Epithelial cell of proximal tubule (primary cell): ENCODE data around the gene P2RY14. TPM values are rescaled to one million over a fixed set of nuclear protein-coding genes. Genes with fewer than 3 reads are reported as not detected.

Experiments
- DNase-seq: peaks from one replicate; pipeline ENCODE4 v3.0.0-alpha.2; 2011; ENCODE audit warnings: low read depth
- H3K4me3 ChIP-seq: 2 replicates; pipeline ENCODE4 v1.5.1; 2011; ENCODE audit warnings: low read depth, mild to moderate bottlenecking, low read length
- CTCF ChIP-seq: conservative IDR thresholded peaks from 2 replicates; pipeline ENCODE4 v1.5.1; 2012; ENCODE audit warnings: low read depth, mild to moderate bottlenecking, low read length
- total RNA-seq: library from RNA; depleted of rRNA; stranded (reverse); fragments of >200 nt; gene quantifications from 2 replicates; pipeline ENCODE4 v1.2.3, GENCODE V29; 2015

Gene P2RY14
- total RNA-seq, 1 donor from 2014 or later: not detected

GRCh38 chr3:151210676-151211381 lies 67.5 kb downstream of the P2RY14 start:
- DNase-seq: no peak
- TF ChIP-seq CTCF: peak; percentile 34
- peak overlapping the region; percentile 41 for H3K4me3 ChIP-seq

GRCh38 chr3:151209654-151210053 lies 68.7 kb downstream of the P2RY14 start:
- TF ChIP-seq CTCF: no peak
- H3K4me3 ChIP-seq: no peak overlapping the region
- no peak for DNase-seq

GRCh38 chr3:151206201-151206600 lies 72.1 kb downstream of the P2RY14 start:
- DNase-seq: no peak

GRCh38 chr3:151205482-151205881 lies 72.9 kb downstream of the P2RY14 start:
- TF ChIP-seq CTCF: no peak

More at GRCh38 chr3:151206201-151206600, 72.1 kb downstream of the P2RY14 start:
- no peak overlapping the region for H3K4me3 ChIP-seq
- TF ChIP-seq CTCF: no peak

DNA sequence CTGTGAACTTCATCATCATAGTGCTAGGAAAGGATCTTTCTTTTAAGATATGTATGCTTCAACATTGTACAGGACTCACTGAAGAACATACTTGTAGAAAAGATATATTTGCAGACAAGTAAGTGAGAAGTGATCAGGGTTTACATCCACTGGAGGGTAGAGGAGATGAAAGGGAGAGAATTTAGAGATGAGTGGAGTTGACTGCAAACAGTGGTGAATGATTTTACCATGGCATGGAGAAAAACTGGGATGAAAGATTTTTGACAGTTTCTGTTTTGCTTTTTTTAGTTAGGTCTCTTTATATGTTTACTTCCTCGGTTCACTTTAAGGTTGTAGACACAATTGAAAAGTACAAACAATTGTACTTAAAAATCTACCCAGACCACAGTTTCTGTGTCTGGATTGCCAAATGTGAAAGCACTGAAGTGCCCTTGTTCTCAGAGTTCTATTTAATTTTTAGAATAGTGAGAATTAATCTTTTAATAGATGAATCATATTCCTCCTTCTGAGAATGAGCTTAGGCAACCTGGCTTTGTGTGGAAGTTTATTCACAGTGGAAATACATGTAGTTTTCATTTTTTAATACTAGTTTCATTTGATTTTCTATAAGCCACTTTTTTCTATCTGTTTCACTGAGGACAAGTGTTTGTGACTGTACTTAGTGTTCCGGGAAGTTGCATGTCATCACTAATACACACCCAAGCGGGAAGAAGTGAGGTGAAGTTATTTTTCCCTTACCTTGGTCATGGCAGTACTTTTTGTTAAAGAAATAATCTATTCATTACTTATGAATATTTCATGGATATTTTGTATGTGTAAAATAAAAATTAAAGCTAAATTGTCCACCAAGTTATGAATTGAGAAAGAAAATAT lies 73.6 kb downstream of the P2RY14 start:
- TF ChIP-seq CTCF: no peak
- no peak overlapping the region for H3K4me3 ChIP-seq
- no peak for DNase-seq

More at GRCh38 chr3:151205482-151205881, 72.9 kb downstream of the P2RY14 start:
- no peak overlapping the region for H3K4me3 ChIP-seq
- no peak for DNase-seq

- no peak within 1 kb of the TSS for H3K4me3 ChIP-seq
- DNase-seq: no peak
- TF ChIP-seq CTCF: no peak
Measured at GRCh38 chr3:151203051-151203420, 75.3 kb downstream of the P2RY14 start, which contains the start of gene GPR171. GPR171 (minus strand) TSS chr3:151203216; CDS start chr3:151199386, 3,830 bp downstream.
